K562 (cell line): ENCODE measurements around the gene APC2. TPM values are rescaled to one million over a fixed set of nuclear protein-coding genes. Genes with fewer than 3 reads are reported as not detected.

Source experiments
- ATAC-seq: fragments of 200-7000 bp; cut with Tn5 transposase; 3 replicates; pipeline ENCODE4 v1.9.1; 2020; ENCODE audit warnings: moderate library complexity
- BruUV-seq: library from RNA; stranded (reverse); fragments of 400-500 nt; replicated peaks from 2 replicates; lab custom pipeline; 2021; lab: Mats Ljungman, UMichigan
- CTCF ChIA-PET: fragments of 300-600 bp; formaldehyde crosslinking; extraction: SDS; loops from one replicate; lab custom pipeline; 2021; ENCODE audit warnings: low intra/inter-chr PET ratio; lab: Yijun Ruan, JAX
- POLR2A ChIA-PET: fragments of 300-600, 350-650 bp; sonication (Branson Sonifier 250); formaldehyde crosslinking; extraction: SDS; loops from one replicate; lab custom pipeline; 2021; ENCODE audit warnings: antibody characterized with exemption, inconsistent platforms; lab: Yijun Ruan, JAX
- DNase-seq, 4 experiments: peaks; one replicate each; pipeline versions ENCODE4 v3.0.0 to v3.0.0-alpha.2; 2011 to 2018; ENCODE audit warnings: low spot score in 3 of 4, mixed read lengths in 3 of 4; ENCODE audit errors: extremely low read depth in 1 of 4
- FAIRE-seq: peaks from 2 replicates; lab custom pipeline; 2011; peaks lifted over from hg19 to GRCh38; lab: Jason Lieb, UNC
- H2AFZ ChIP-seq: 2 replicates; pipeline ENCODE4 v1.6.0; 2011; ENCODE audit warnings: low read depth, low read length, control low read depth, inconsistent platforms
- H3K27ac ChIP-seq: fragments of 200-600 bp; 3 replicates; pipeline ENCODE4 v1.8.0; 2011; ENCODE audit warnings: low read depth, mild to moderate bottlenecking, control low read depth, inconsistent platforms, low read length, moderate library complexity, mixed read lengths; ENCODE audit errors: extremely low read depth
- H3K27me3 ChIP-seq, 2 experiments: fragments of 300-600 bp in 1 of 2; 2 replicates in 1 of 2; 3 replicates in 1 of 2; pipeline versions ENCODE4 v1.6.0 to v1.8.0; 2011; ENCODE audit warnings: inconsistent platforms in 2 of 2, low read length in 2 of 2, mild to moderate bottlenecking in 1 of 2, mixed read lengths in 1 of 2, moderate library complexity in 1 of 2; ENCODE audit not compliant: control insufficient read depth in 2 of 2, insufficient read depth in 2 of 2
- H3K36me3 ChIP-seq: fragments of 300-600 bp; 3 replicates; pipeline ENCODE4 v1.8.0; 2011; ENCODE audit warnings: mild to moderate bottlenecking, low read length, inconsistent platforms; ENCODE audit not compliant: control insufficient read depth, insufficient read depth
- H3K4me1 ChIP-seq, 2 experiments: fragments of 200-600 bp in 1 of 2; replicated peaks in 1 of 2; 2 replicates in 1 of 2; 3 replicates in 1 of 2; pipeline versions ENCODE4 v1.5.1 to v1.8.0; 2011; ENCODE audit warnings: inconsistent platforms in 2 of 2, low read length in 2 of 2, mild to moderate bottlenecking in 1 of 2, mixed read lengths in 1 of 2, moderate library complexity in 1 of 2; ENCODE audit not compliant: control insufficient read depth in 2 of 2, insufficient read depth in 2 of 2
- H3K4me2 ChIP-seq: 2 replicates; pipeline ENCODE4 v1.6.1; 2011; ENCODE audit warnings: low read length, control low read depth, inconsistent platforms, mixed read lengths; ENCODE audit not compliant: insufficient read depth
- H3K4me3 ChIP-seq: fragments of 200-600 bp; sonication (generic), shearing (Covaris generic); 2 replicates; pipeline ENCODE4 v1.5.1; 2016; ENCODE audit warnings: control low read depth, inconsistent platforms
- H3K79me2 ChIP-seq: fragments of 200-600 bp; 3 replicates; pipeline ENCODE4 v1.8.0; 2011; ENCODE audit warnings: low read length, inconsistent platforms; ENCODE audit not compliant: control insufficient read depth, insufficient read depth
- H3K9ac ChIP-seq, 2 experiments: 2 replicates each; pipeline versions ENCODE4 v1.6.0 to v1.6.1; 2011; ENCODE audit warnings: low read depth in 2 of 2, low read length in 2 of 2, control low read depth in 1 of 2, inconsistent platforms in 1 of 2, mild to moderate bottlenecking in 1 of 2, mixed read lengths in 1 of 2; ENCODE audit not compliant: insufficient read depth in 1 of 2
- H3K9me1 ChIP-seq: one replicate; pipeline ENCODE4 v1.6.0; 2011; ENCODE audit warnings: inconsistent platforms, mild to moderate bottlenecking, low read length, moderate library complexity; ENCODE audit not compliant: control insufficient read depth, insufficient read depth
- H3K9me3 ChIP-seq: replicated peaks from 2 replicates; pipeline ENCODE4 v1.5.1; 2011; ENCODE audit warnings: low read depth, low read length, inconsistent platforms; ENCODE audit not compliant: control insufficient read depth, insufficient read depth
- H4K20me1 ChIP-seq: replicated peaks from 2 replicates; pipeline ENCODE4 v1.6.1; 2011; ENCODE audit warnings: low read length, inconsistent platforms, mixed read lengths; ENCODE audit not compliant: control insufficient read depth, insufficient read depth
- HNRNPL ChIP-seq: fragments of 200-400 bp; formaldehyde crosslinking; IDR thresholded peaks from 2 replicates; pipeline ENCODE4 v1.6.1; 2017; ENCODE audit warnings: low read depth, mild to moderate bottlenecking, low read length
- POLR2G ChIP-seq: fragments of 200-400 bp; formaldehyde crosslinking; IDR thresholded peaks from 2 replicates; pipeline ENCODE4 v1.6.1; 2017; ENCODE audit warnings: low read depth, mild to moderate bottlenecking, antibody characterized with exemption, low read length, moderate library complexity
- RBFOX2 ChIP-seq: fragments of 200-400 bp; formaldehyde crosslinking; IDR thresholded peaks from 2 replicates; pipeline ENCODE4 v1.6.1; 2017; ENCODE audit warnings: low read depth, mild to moderate bottlenecking, low read length, moderate library complexity
- WGBS: fragments of 100-300 bp; shearing (Covaris generic); methylation state at CpG from one replicate; pipeline ENCODE4 v1.1.6; 2016; ENCODE audit warnings: low coverage, mixed read lengths; ENCODE audit not compliant: insufficient coverage; ENCODE audit errors: missing lambda C conversion rate; 5-methylcytosine and 5-hydroxymethylcytosine counted together
- in situ Hi-C: fragments of 300-500 bp; cut with MboI; formaldehyde crosslinking; loops from 4 replicates; pipeline ENCODE4 v1.15.0; 2018; ENCODE audit warnings: inconsistent platforms, mixed read lengths
- intact Hi-C: fragments of 100-400 bp; cut with micrococcal nuclease; formaldehyde crosslinking; loops from 2 replicates; pipeline ENCODE4 v1.14.2; 2022
- polyA plus RNA-seq, 8 experiments: library from polyadenylated mRNA; depleted of rRNA in 4 of 8; stranded (reverse) in 5 of 8; unstranded in 3 of 8; fragments of >200 nt; fragmentation: Nextera tagmentation in 2 of 8; fragmentation: Illumina TruSeq in 1 of 8; extraction: Ambion mirVana in 2 of 8; extraction: Trizol in 1 of 8; gene quantifications; 2 replicates each; pipeline versions ENCODE4 v1.2.1 to v1.2.3, GENCODE V29; 2011 to 2014; ENCODE audit warnings: inconsistent platforms in 1 of 8, missing spikeins in 1 of 8
- total RNA-seq, 7 experiments: library from RNA; depleted of rRNA in 6 of 7; stranded (reverse); fragments of >200 nt in 6 of 7; fragmentation: Illumina TruSeq in 2 of 7; extraction: Trizol in 2 of 7; gene quantifications; 2 replicates each; pipeline versions ENCODE4 v1.2.1 to v1.2.3, GENCODE V29; 2011 to 2021; ENCODE audit warnings: low replicate concordance in 1 of 7
- TF ChIP-seq, protein P1 (sequence below): fragments of 250-450 bp; sonication (Bioruptor Pico); IDR thresholded peaks from 2 replicates; pipeline ENCODE4 v1.8.0; 2021; ENCODE audit warnings: moderate library complexity, mild to moderate bottlenecking, inconsistent platforms

Gene APC2
- total and polyA plus RNA-seq, 9 of the 15 experiments (the other 6 are each of a cell fraction or from before 2014, with no cell fraction given): 0.01 to 0.40 (median 0.05) TPM; not detected in 3

DNA sequence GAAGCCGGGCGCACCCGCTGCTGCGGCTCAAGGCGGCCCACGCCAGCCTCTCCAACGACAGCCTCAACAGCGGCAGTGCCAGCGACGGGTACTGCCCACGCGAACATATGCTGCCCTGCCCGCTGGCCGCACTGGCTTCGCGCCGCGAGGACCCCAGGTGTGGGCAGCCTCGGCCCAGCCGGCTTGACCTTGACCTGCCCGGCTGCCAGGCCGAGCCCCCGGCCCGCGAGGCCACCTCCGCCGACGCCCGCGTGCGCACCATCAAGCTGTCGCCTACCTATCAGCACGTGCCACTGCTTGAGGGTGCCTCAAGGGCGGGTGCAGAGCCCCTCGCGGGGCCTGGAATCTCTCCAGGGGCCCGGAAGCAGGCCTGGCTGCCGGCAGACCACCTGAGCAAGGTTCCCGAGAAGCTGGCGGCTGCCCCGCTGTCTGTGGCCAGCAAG, 16.1 kb downstream of the APC2 start:
- BruUV-seq: no TSS peak
- ChIA-PET POLR2A (interaction anchor here (0.6 to 1.6 kb wide), 4 partner anchors 10 to 799 kb away, joined by 3 to 8 read pairs (median 5); no protein-coding TSS in a partner anchor), CTCF (no interaction called here)
- Histone ChIP-seq H3K36me3 (no peaks in the 10 kb centered on the region; the same call in 2 of the 3 replicates), H3K4me1 (peaks cover under 1 to 54% of the 10 kb centered on the region in 2 experiments; a peak in 3 of 5 replicates), H4K20me1 (peaks cover 3% of the 10 kb centered on the region), H3K9me3 (no peaks in the 10 kb centered on the region), H3K4me2 (no peak overlapping the region), H3K27ac (no peak overlapping the region), H3K4me3 (no peak overlapping the region), H3K9ac (no peak overlapping the region), H3K9me1 (no peaks in the 10 kb centered on the region)
- FAIRE-seq: no peak
- in situ Hi-C loops: no loop called here
- WGBS: 95% methylated on average over 23 of the region's 41 CpGs
- intact Hi-C loops: no loop called here
- TF ChIP-seq RBFOX2 (0 out of 2 replicates have a peak, but pooled peaks have one; percentile 21), POLR2G (0 out of 2 replicates have a peak, but pooled peaks have one; percentile 11), HNRNPL (peak; percentile 89)
- TF ChIP-seq, protein P1, sequence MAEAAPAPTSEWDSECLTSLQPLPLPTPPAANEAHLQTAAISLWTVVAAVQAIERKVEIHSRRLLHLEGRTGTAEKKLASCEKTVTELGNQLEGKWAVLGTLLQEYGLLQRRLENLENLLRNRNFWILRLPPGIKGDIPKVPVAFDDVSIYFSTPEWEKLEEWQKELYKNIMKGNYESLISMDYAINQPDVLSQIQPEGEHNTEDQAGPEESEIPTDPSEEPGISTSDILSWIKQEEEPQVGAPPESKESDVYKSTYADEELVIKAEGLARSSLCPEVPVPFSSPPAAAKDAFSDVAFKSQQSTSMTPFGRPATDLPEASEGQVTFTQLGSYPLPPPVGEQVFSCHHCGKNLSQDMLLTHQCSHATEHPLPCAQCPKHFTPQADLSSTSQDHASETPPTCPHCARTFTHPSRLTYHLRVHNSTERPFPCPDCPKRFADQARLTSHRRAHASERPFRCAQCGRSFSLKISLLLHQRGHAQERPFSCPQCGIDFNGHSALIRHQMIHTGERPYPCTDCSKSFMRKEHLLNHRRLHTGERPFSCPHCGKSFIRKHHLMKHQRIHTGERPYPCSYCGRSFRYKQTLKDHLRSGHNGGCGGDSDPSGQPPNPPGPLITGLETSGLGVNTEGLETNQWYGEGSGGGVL (CRISPR knock-in tag): no peak
- TF ChIP-seq, all 486 proteins: peak for 3
- ATAC-seq: no peak
- no peaks in the 10 kb centered on the region for H3K27me3 ChIP-seq
- H2AFZ ChIP-seq: no peak overlapping the region
- DNase-seq: no peak
- peaks cover 8% of the 10 kb centered on the region; the same call in 2 of the 3 replicates for H3K79me2 ChIP-seq
